ENCODE measurements around the gene DAP. TPM values are rescaled to one million over a fixed set of nuclear protein-coding genes. Genes with fewer than 3 reads are reported as not detected.

DAP gene
- total and polyA plus RNA-seq, 10 of the 15 experiments (the other 5 are each of a cell fraction or from before 2014, with no cell fraction given) = 12.9 to 130 (median 49.9) TPM

- H3K79me2 ChIP-seq (ENCODE audit: control insufficient read depth, insufficient read depth, low read length) = peaks cover 50% of the 10 kb centered on the region
- intact Hi-C loops (cut with micrococcal nuclease; ENCODE audit: unreplicated experiment) (loop anchor here (2.0 to 10.0 kb wide), 6 partner anchors 28 to 509 kb away; partner anchors contain the start of genes CCT5 and MARCHF6), in situ Hi-C loops (cut with MboI) (no loop called here)
- no peaks in the 10 kb centered on the region for H3K36me3 ChIP-seq (ENCODE audit: control insufficient read depth in 2 of 2, insufficient read depth in 2 of 2, low read length in 1 of 2)
- POLR2A ChIA-PET = interaction anchor here (0.8 to 1.0 kb wide), 3 partner anchors 28 to 126 kb away, joined by 3 to 5 read pairs (median 5); no protein-coding TSS in a partner anchor
- ATAC-seq (no peak), FAIRE-seq (no peak), DNase-seq (ENCODE audit: low read depth, low spot score) (no peak)
- H3K4me1 ChIP-seq (ENCODE audit: control insufficient read depth, insufficient read depth, low read length) = peaks cover 16% of the 10 kb centered on the region
- H3K27me3 ChIP-seq (replicated peaks in 1 of 2; ENCODE audit: control insufficient read depth in 2 of 2, insufficient read depth in 2 of 2, low read length in 1 of 2) = no peaks in the 10 kb centered on the region
- peak overlapping the region; percentile 91 for H3K4me3 ChIP-seq
- H2AFZ ChIP-seq (ENCODE audit: control insufficient read depth, low read depth, low read length) = peak overlapping the region; percentile 53
- CTCF ChIA-PET = no interaction called here
- 2% methylated on average over 23 of the region's 42 CpGs for WGBS (ENCODE audit: insufficient coverage, insufficient replicate concordance, low lambda C conversion rate, missing lambda C conversion rate)
- SMC1A ChIA-PET (ENCODE audit: uncharacterized antibody, unreplicated experiment) = interaction anchor here (0.8 to 1.1 kb wide), 2 partner anchors 35 to 203 kb away, joined by 3 read pairs; no protein-coding TSS in a partner anchor
- no peak overlapping the region for H3K4me2 ChIP-seq (ENCODE audit: control insufficient read depth, insufficient read depth)
- H3K9me3 ChIP-seq (replicated peaks; ENCODE audit: control insufficient read depth, insufficient read depth, low read length) = no peaks in the 10 kb centered on the region
- BruUV-seq (replicated peaks) = no TSS peak
- H4K20me1 ChIP-seq (ENCODE audit: control insufficient read depth, insufficient read depth) = no peaks in the 10 kb centered on the region
- H3K27ac ChIP-seq (ENCODE audit: control insufficient read depth, insufficient read depth) = peak overlapping the region; percentile 70
- RAD21 ChIA-PET (ENCODE audit: unreplicated experiment) = interaction anchor here (0.9 to 1.0 kb wide), 3 partner anchors 59 to 195 kb away, joined by 3 to 6 read pairs (median 3); no protein-coding TSS in a partner anchor
- peak overlapping the region; percentile 82 for H3K9ac ChIP-seq (ENCODE audit: control insufficient read depth, insufficient read depth, low read length)
- TF ChIP-seq SKIL (IDR thresholded peaks at IDR 0.05; ENCODE audit: low read depth, poor library complexity, severe bottlenecking) (no peak), NFYA (IDR thresholded peaks at IDR 0.05; ENCODE audit: borderline replicate concordance, low read depth, low read length) (no peak), SUZ12 (IDR thresholded peaks at IDR 0.05; ENCODE audit: unreplicated experiment) (no peak), IRF3 (IDR thresholded peaks at IDR 0.05) (no peak), CHD4 (IDR thresholded peaks at IDR 0.05) (no peak), E2F4 (IDR thresholded peaks at IDR 0.05; ENCODE audit: low read depth, low read length) (0 out of 2 replicates have a peak, but pooled peaks have one; percentile 20), SMC3 (IDR thresholded peaks at IDR 0.05; ENCODE audit: borderline replicate concordance, low read length) (no peak), SIN3A (IDR thresholded peaks at IDR 0.05; ENCODE audit: low read depth, low read length) (peak; percentile 55; the same call in 1 of the 2 replicates), NFYB (IDR thresholded peaks at IDR 0.05; ENCODE audit: insufficient read depth, low read depth, low read length) (no peak), CBX3 (IDR thresholded peaks at IDR 0.05; ENCODE audit: borderline replicate concordance, low read depth) (no peak), SIX5 (IDR thresholded peaks at IDR 0.05; ENCODE audit: low read depth, low read length, severe bottlenecking) (no peak), IKZF2 (IDR thresholded peaks at IDR 0.05) (no peak), MLLT1 (IDR thresholded peaks at IDR 0.05) (no peak), NRF1 (conservative IDR thresholded peaks at IDR 0.05; ENCODE audit: low read depth, low read length) (no peak), ATF2 (IDR thresholded peaks at IDR 0.05; ENCODE audit: low read length) (no peak), RELA (IDR thresholded peaks at IDR 0.05; ENCODE audit: borderline replicate concordance, partially characterized antibody) (peak; percentile 16)
These were observed 181 bp downstream of the DAP start for GRCh38 chr5:10760921-10761184.

Measured in GM12878 (cell line).